Anterior cingulate cortex (tissue), 58 donors: Measurements from ENCODE around the gene POFUT1.
"Not testable (repeated sequence)": the region's sequence is repeated elsewhere in the genome, so short reads cannot be mapped to it uniquely, and the experiment has no call there.

Source experiments
- DNase-seq, 58 donors: peaks; one replicate each; lab custom pipeline; 2025; lab: John Stamatoyannopoulos, UW

The POFUT1 gene

DNA sequence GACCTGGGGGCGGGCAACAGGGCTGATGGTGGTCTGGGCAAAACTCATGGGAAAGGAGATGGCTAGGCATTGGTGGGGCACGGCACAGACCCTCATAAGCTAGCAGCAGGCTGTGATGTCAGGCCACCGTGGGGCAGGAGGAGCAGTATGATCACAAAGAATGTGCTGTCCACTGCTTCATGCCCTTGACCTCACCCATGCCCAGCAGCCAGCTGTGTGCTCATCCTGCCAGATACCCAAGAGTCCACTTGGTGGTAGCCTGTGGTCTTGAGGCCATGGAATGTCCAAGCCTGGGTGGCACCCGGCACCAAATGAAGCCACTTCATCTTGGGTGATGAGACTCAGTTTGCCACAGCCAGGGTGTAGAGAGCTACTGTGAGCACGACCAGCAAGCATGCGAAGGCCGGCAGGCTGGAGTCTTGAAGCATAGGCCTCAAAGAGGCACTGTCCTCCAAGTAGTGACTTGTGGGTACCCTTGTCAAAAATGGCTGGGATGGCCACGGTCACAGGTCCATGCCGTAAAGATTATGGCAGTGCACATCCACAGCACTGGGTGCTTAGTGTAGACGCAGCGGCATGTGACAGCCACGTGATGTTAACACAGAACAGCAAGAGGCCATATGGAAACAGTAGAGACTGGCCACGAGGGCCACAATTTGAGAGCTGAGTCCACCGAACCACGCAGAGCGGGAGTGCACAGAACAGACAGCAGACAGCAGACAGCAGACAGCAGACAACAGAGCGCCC, 19.1 kb upstream of the POFUT1 start:
- no peak for DNase-seq

DNA sequence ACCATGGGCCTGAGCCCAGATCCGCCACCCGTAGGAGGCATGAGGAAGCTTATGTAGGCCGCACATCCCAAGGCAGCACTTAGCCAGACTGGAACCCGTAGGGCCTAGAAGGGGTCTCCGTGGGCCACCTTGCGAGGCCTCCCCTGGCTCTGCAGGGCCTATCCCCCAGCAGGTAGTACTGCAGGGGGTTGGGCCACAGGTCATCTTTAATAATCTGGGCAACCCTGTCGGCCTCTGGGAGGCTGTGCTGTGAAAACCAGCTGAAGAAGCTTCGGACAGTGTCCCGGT, 18.6 kb upstream of the POFUT1 start:
- no peak for DNase-seq

- peak in 48 of 58 donors; percentile 16 to 64 (median 36) for DNase-seq
These were observed 17.7 kb upstream of the POFUT1 start for GRCh38 chr20:32189691-32190615.

DNA sequence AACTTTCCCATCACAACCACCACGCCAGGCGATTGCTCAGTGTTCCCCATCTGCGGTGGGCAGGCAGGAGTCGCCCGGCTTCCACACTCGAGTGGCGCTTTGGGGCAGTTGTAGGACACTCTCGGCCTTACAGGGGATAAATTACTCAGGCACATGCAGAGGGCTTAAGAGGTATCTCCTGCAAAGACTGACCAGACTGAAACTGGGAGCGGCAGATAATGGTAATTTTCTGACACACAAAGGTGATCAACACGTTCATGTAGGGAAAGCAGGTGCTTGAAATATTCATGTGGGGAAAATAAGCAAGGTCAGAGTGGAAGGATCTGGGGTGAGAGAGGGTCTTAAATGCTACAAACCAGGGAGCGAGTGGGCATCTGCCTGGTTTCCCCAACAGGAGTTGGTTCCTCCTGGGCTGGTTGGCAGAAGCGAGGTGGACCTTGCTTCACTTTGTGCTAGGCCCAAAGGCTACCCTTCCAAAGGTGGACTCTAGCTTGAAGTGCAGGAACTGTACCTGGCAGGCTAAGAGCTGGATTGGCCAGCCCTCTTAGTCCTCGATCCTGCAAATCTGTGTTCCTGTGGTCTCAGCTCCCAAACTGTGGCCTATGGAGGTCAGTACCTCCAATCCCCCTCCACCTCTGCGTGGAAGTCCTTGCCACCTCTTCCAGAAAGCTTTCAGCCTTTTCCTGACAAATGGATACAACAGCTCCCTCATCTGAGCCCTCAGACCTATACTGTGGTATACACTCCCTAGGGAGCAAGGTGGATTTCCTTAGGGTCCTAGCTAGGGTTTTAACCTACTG, 16.9 kb upstream of the POFUT1 start:
- DNase-seq = no peak

DNA sequence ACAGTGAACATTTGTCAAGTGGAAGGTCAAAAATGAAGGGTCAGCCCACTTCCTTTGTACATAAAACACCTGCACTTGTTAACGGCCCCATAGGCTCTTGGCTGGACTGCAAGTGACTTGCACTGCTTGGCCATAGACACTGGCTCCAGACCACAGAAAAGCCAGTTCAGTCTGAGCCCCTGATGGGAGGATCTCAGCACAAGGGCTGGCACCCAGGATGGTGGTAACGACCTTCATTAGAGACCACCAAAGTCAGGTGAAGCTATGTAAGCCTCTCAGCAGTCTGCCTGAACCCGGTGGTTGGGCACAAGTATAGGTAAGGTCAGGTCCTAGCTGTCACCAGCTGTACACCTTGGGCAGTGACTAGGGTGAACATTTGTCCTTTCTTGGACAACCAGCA, 16.3 kb upstream of the POFUT1 start:
- no peak for DNase-seq

DNA sequence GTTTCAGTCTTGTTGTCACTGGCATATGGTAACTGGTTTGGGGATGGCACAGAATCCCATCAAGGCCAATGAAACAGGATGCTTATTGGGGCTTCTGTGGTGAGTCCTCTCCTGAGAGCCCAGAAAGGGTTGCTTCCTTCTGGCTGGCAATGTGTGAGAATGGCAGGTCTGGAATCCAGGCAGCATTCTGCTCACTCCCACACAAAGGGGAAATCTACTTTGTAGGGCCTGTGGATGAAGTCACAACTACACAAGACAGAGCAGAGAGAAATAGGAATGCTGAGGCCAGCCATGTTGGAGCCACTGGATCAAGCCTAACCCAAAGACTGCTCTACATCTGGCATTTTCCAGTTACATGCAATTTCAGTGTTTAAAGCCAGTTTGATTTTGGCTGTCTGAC, 15.8 kb upstream of the POFUT1 start:
- DNase-seq = peak in 1 of 58 donors; percentile 11

DNA sequence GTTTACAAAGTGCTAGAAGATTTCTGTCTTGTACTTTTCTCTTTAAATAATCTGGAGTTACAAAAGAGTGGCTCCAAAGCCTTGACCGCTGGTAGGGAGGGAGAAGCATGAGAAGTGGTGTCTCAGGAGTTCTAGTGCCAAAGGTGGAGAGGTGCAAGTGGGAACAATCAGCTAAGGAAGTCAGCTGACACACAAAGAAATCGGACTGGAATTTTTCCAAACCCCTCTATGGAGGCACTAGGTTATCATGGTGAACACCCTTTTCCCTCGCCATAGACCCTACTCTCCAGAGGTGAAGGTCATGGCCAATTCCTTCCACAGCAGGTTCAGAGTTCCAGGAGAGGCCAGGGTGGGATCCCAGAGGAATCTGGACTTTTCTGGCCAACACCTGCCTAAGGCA, 15.0 kb upstream of the POFUT1 start:
- DNase-seq = no peak

GRCh38 chr20:32193336-32193735, 14.3 kb upstream of the POFUT1 start:
- DNase-seq = not testable (repeated sequence)

- DNase-seq = no peak
These were observed 13.7 kb upstream of the POFUT1 start for GRCh38 chr20:32193996-32194395.

GRCh38 chr20:32195581-32195980, 12.1 kb upstream of the POFUT1 start:
- DNase-seq = no peak

DNA sequence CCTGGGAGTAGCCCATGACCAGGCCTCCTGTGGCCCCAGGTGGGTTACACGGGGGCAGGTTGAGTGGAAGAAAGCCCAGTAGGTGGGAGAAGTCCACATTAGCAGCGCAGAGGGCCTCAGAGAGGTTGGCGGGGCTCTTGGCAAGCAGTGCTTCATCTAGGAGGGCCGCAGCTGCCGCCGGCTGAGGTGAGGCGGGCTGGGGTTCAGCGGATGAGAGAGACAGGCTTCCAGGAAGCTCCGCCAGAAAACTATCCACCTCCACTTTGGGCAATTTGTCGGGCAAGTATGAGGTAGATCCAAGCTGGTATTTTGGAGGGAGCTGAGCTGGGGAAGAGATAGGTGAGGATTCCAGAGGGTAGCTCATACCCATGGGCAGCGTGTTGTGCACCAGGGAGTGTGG, 11.1 kb upstream of the POFUT1 start:
- not testable (repeated sequence) for DNase-seq

- DNase-seq = not testable (repeated sequence)
These were observed 10.5 kb upstream of the POFUT1 start for GRCh38 chr20:32197136-32197535.

- peak in 1 of 58 donors; percentile 13 for DNase-seq
These were observed 8.7 kb upstream of the POFUT1 start for GRCh38 chr20:32199006-32199405.

DNA sequence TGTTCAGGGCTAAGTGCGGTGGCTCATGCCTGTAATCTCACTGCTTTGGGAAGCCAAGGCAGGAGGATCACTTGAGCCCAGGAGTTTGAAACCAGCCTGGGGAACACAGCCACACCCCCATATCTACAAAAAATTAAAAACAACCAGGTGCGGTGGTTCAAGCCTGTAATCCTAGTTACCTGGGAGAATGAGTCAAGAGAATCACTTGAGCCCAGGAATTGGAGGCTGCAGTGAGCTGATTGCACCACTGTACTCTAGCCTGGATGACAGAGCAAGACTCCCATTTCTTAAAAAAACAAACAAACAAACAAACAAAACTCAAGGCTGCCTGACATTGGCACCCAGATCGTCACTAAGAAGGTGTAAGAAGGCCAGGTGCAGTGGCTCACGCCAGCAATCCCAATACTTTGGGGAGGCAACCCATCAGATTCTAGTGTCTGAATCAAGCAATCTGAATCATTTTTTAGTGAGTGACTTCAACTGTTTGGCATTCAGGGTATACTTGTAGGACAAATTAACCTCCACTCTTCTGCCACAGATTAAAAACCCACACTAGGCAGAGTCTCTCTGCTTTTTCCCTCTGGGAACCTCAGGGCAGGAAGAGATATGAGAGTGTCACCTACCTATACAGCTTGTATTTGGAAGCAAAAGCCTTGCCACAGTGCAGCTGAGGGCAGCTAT, 6.2 kb upstream of the POFUT1 start:
- DNase-seq = no peak

DNA sequence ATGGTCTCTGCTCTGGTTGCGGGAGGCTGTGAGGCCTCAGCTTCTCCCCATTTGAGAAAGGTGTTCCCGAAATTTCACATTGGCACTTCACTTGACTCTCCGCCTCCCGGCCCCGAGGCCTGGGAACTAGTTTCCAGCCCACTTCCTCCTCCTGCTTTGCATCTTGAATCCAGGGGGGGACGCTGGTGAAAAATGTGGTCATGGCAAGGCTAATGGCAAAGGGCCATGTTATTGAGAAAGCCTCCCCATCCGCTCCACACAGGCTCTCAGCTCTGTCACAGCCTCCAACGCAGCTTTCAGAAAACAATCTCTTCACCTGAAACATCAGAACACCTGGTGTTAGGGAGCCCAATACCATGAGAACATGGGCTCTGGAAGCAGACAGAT, 5.7 kb upstream of the POFUT1 start:
- no peak for DNase-seq

GRCh38 chr20:32203356-32204204, 4.1 kb upstream of the POFUT1 start:
- DNase-seq = no peak

DNA sequence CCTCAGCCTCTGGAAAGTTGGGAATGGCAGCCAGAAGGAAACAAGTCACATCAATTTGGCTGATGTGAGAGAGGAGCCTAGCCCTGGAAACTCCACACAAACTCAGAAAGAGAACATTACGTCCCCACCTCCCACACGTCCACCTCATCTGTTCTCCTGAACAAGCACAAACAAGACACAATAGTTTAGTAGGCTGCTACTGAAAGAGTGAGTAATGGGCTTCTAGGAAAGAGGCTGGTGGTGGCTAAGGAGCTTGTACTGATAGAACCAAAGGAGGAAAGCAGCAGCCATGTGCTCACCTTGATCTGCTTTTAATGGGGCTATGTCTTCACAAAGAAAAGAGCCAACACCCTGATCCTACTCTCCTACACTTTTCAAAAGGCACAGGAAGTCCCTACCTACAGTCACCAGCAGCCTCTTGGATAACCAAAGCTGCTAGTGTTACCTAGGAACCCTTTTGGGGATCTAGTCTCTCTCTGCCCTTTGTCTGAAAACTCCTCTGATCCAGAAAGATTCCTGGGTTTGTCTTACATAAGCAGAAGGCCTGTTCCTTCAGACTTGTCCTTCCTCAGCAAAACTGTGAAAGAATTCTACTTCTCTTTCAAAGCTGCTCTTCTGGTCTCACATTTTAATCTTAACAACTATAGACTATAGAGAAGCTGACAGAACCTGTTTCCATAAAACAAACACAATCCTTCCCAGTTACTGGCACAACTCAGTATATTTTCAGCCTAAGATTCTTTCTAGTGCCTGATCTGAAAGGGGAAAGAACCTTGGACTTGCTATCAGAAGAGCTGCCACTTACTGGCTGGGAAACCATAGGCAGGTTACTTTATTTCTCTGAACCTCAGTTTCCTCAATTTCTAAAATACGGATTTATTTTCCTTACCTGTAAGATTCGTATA, 3.2 kb upstream of the POFUT1 start:
- peak in 9 of 58 donors; percentile 1 to 41 (median 15) for DNase-seq

- DNase-seq = no peak
These were observed 2.4 kb upstream of the POFUT1 start for GRCh38 chr20:32205110-32205842.
